Superior temporal gyrus (tissue), 1 donor: Measurements from ENCODE around the gene RWDD3.

Experiments
- DNase-seq: peaks from one replicate; pipeline ENCODE4 v3.0.0-alpha.2; 2016; ENCODE audit errors: extremely low spot score

Gene RWDD3, protein sequence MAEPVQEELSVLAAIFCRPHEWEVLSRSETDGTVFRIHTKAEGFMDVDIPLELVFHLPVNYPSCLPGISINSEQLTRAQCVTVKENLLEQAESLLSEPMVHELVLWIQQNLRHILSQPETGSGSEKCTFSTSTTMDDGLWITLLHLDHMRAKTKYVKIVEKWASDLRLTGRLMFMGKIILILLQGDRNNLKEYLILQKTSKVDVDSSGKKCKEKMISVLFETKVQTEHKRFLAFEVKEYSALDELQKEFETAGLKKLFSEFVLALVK

GRCh38 chr1:95233737-95234500 is at the start of gene RWDD3:
Gene RWDD3, plus strand, starts transcription at chr1:95234210. Its CDS starts 21 bp downstream, at chr1:95234231.
- peak; percentile 84 for DNase-seq

- no peak for DNase-seq
Observed at GRCh38 chr1:95186149-95186548, 47.9 kb upstream of the RWDD3 start.

DNA sequence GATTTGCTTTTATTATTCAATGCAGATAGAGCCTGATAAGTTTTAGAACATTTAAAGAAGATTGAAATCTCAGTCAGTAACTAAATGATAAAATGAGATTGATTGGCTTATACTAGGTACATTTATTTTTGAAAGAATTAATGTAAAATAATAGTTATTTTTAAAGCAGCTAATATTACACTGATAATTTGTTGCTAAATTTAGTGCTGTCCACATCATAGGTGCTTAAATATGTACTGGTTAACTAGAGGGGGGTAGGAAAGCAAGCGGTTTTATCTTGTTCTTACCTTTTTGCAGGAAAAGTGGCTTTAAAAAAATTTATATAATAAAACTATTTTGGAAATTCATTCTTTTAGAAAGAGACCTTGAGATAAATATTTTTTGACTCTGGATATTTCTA is 40.4 kb upstream of the RWDD3 start:
- DNase-seq, result no peak

- DNase-seq, result no peak
Observed at GRCh38 chr1:95195046-95195445, 39.0 kb upstream of the RWDD3 start.

DNA sequence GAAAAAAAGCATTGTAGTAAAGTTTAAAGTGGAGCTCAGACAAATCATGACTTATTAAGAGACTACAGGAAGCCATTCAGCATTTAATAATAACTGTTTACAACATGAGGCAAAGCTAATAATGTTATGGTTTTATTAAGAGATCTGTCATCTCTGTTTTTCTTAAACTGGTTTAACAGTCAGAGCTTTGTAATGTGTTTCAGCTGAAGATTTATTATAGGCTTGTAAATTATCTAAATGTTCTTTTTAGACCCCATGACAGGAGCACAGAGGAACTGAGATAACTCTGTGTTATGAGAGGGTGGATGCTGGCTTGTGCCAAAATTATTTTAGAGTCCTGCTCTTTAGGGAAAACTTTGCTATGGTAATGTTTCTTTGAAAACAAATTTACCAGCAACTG is 38.0 kb upstream of the RWDD3 start:
- no peak for DNase-seq

- DNase-seq, result no peak
Observed at GRCh38 chr1:95197616-95198252, 36.3 kb upstream of the RWDD3 start.

DNA sequence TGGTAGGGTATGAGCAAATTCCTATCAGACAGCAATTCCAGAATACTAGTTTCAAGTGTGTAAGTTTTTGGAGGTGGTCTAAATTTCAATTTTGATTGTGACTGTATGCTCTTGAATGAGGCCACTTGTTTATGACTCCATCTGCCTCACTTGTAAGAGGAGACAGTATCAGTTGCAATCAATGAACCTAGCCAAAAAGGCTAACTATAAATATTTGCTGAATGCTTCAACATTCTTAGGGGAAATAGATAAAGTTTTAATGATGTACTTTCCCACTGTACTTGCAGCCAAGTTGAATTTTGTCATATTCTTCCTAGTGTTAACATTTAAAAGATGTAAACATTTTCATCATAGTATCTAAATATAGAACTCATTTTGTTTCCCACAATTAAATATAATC is 32.1 kb upstream of the RWDD3 start:
- no peak for DNase-seq

- DNase-seq, result no peak
Observed at GRCh38 chr1:95203908-95204437, 30.0 kb upstream of the RWDD3 start.

- no peak for DNase-seq
Observed at GRCh38 chr1:95206514-95206913, 27.5 kb upstream of the RWDD3 start.

- DNase-seq, result no peak
Observed at GRCh38 chr1:95207223-95207935, 26.6 kb upstream of the RWDD3 start.

DNA sequence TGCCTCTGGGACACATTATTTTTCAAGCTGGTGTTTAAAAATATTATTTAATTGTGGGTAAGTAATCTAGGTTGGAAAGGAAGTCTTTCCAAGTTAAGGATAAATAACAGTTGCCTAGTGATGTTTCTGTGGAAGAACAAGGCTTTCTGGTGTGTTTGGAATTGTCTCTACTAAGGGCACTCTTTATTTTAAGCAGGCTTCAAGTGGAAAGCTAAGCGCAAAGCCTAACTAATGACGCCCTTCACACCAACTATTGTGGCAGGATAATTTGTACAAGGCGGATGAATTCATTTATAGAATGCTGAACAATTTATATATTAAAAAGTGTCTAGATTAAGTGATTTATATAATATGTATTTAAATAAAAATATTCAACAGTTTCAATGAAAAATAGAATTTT is 25.1 kb upstream of the RWDD3 start:
- no peak for DNase-seq

- DNase-seq, result no peak
Observed at GRCh38 chr1:95209291-95209690, 24.7 kb upstream of the RWDD3 start.

- DNase-seq, result no peak
Observed at GRCh38 chr1:95216292-95216990, 17.6 kb upstream of the RWDD3 start.

GRCh38 chr1:95217371-95217770 is 16.6 kb upstream of the RWDD3 start:
- no peak for DNase-seq

- DNase-seq, result no peak
Observed at GRCh38 chr1:95219407-95219806, 14.6 kb upstream of the RWDD3 start.

- DNase-seq, result no peak
Observed at GRCh38 chr1:95221306-95221705, 12.7 kb upstream of the RWDD3 start.

DNA sequence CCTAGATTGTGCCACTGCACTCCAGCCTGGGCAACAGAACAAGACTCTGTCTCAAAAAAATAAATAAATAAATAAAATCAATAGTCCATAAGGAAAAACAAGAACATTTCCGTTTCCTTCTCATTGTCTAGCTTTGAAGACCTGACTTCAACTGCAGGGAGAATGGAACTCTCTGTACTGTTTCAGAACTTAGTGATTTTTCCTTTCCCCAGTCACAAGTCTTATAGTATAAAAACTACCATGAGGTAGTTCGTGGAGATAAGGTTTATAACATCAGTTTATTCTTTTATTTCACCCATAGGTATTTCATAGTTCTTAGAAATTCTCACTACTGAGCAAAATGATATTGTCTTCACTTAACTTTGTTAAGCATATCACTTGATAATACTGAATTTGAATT is 11.4 kb upstream of the RWDD3 start:
- no peak for DNase-seq

- DNase-seq, result no peak
Observed at GRCh38 chr1:95223110-95223509, 10.9 kb upstream of the RWDD3 start.

DNA sequence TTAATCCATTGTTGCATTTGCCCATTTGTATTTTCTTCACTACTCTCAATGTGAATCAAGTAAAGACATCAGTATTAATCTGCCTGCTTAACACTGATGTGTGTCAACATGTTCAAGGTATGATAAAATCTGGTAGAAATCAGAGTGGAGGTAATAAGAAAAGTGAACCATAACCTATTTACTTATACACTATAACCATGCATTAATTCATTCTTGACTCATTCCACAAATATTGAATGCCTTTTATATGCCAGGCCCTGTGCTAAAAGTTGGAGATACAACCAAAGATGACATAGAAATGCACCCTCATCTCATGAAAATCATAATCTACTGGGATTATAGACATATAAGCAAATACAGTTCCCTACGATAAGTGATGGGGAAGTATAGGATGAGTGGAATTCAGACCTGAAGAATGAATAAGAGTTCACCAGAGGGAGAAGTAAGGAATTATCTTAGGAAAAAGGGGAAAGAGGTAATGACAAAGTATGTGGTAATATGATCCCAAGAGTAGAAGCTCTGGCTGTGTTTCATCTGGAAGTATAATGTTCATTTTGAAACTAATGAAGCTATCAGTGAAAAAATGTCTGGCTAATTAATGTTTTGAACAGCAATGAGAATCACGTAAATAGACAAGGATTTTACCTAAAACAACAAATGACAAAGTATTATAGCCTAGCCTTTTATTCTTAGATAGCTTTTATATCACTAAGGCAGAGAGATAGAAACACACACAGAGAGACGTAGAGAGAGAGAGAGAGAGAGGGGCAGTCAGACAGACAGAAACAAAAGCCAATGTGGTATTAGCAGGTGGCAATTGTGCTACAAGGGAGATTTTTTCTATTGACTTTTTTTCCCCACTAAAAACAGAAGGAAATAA is 7.0 kb upstream of the RWDD3 start:
- DNase-seq, result no peak

GRCh38 chr1:95229037-95229436 is 5.0 kb upstream of the RWDD3 start:
- DNase-seq, result peak; percentile 63
